ENCODE data around the gene NAP1L4. TPM values are rescaled to one million over a fixed set of nuclear protein-coding genes. Genes with fewer than 3 reads are reported as not detected.

NAP1L4 gene
- total and polyA plus RNA-seq, 4 donors: 56.3 to 191 (median 77.3) TPM

GRCh38 chr11:2944530-2944929 lies 47.6 kb downstream of the NAP1L4 start:
- WGBS, 2 donors: 85 to 91% methylated on average over 24 of the region's 24 CpGs
- no peak for ATAC-seq (ENCODE audit: insufficient read depth, low FRiP score)
- Histone ChIP-seq H3K9ac (ENCODE audit: insufficient read depth in 1 of 2, low read length in 2 of 2) (no peak overlapping the region), H3K9me3 (ENCODE audit: control insufficient read depth in 4 of 4, insufficient read depth in 3 of 4, low read length in 3 of 4) (no peaks in the 10 kb centered on the region), H3K4me3 (no peak overlapping the region), H3K27me3 (ENCODE audit: control insufficient read depth in 3 of 3, insufficient read depth in 3 of 3, low read length in 2 of 3) (no peaks in the 10 kb centered on the region), H3K27ac (ENCODE audit: low read depth in 1 of 2, low read length in 1 of 2) (peak overlapping the region in 1 of 2 donors; percentile 57), H3K36me3 (ENCODE audit: control insufficient read depth in 4 of 4, insufficient read depth in 4 of 4, low read length in 4 of 4) (peaks cover 0 to 24% (median 8%) of the 10 kb centered on the region in 4 donors), H3K4me1 (ENCODE audit: control insufficient read depth in 5 of 5, insufficient read depth in 5 of 5, low read length in 5 of 5) (peaks cover 0 to 20% (median 7%) of the 10 kb centered on the region in 5 donors)
- TF ChIP-seq CTCF (IDR thresholded peaks at IDR 0.05; ENCODE audit: control extremely low read depth, extremely low read depth): no peak
- no peak for DNase-seq

GRCh38 chr11:2943711-2944118 lies 48.4 kb downstream of the NAP1L4 start:
- peaks cover 0 to 21% (median 5%) of the 10 kb centered on the region in 4 donors for H3K36me3 ChIP-seq (ENCODE audit: control insufficient read depth in 4 of 4, insufficient read depth in 4 of 4, low read length in 4 of 4)
- no peak overlapping the region for H3K9ac ChIP-seq (ENCODE audit: insufficient read depth in 1 of 2, low read length in 2 of 2)
- WGBS, 2 donors: 57 to 60% methylated on average over 12 of the region's 12 CpGs
- H3K4me1 ChIP-seq (ENCODE audit: control insufficient read depth in 5 of 5, insufficient read depth in 5 of 5, low read length in 5 of 5): peaks cover 0 to 20% (median 7%) of the 10 kb centered on the region in 5 donors
- no peaks in the 10 kb centered on the region for H3K27me3 ChIP-seq (ENCODE audit: control insufficient read depth in 3 of 3, insufficient read depth in 3 of 3, low read length in 2 of 3)
- peak in 1 of 3 donors; percentile 25 for DNase-seq
- no peak for TF ChIP-seq CTCF (IDR thresholded peaks at IDR 0.05; ENCODE audit: control extremely low read depth, extremely low read depth)
- H3K4me3 ChIP-seq: no peak overlapping the region
- peaks cover 0 to 3% (median 0%) of the 10 kb centered on the region in 4 donors for H3K9me3 ChIP-seq (ENCODE audit: control insufficient read depth in 4 of 4, insufficient read depth in 3 of 4, low read length in 3 of 4)
- peak; percentile 29 for ATAC-seq (ENCODE audit: insufficient read depth, low FRiP score)
- no peak overlapping the region for H3K27ac ChIP-seq (ENCODE audit: low read depth in 1 of 2, low read length in 1 of 2)

- peaks cover 0 to 15% (median 5%) of the 10 kb centered on the region in 4 donors for H3K36me3 ChIP-seq (ENCODE audit: control insufficient read depth in 4 of 4, insufficient read depth in 4 of 4, low read length in 4 of 4)
- TF ChIP-seq CTCF (IDR thresholded peaks at IDR 0.05; ENCODE audit: control extremely low read depth, extremely low read depth): no peak
- WGBS, 2 donors: 83 to 91% methylated on average over 15 of the region's 15 CpGs
- H3K9me3 ChIP-seq (ENCODE audit: control insufficient read depth in 4 of 4, insufficient read depth in 3 of 4, low read length in 3 of 4): peaks cover 0 to 6% (median 0%) of the 10 kb centered on the region in 4 donors
- H3K4me3 ChIP-seq: no peak overlapping the region
- no peak overlapping the region for H3K9ac ChIP-seq (ENCODE audit: insufficient read depth in 1 of 2, low read length in 2 of 2)
- H3K4me1 ChIP-seq (ENCODE audit: control insufficient read depth in 5 of 5, insufficient read depth in 5 of 5, low read length in 5 of 5): peaks cover 0 to 20% (median 7%) of the 10 kb centered on the region in 5 donors
- H3K27me3 ChIP-seq (ENCODE audit: control insufficient read depth in 3 of 3, insufficient read depth in 3 of 3, low read length in 2 of 3): no peaks in the 10 kb centered on the region
- no peak overlapping the region for H3K27ac ChIP-seq (ENCODE audit: low read depth in 1 of 2, low read length in 1 of 2)
- ATAC-seq (ENCODE audit: insufficient read depth, low FRiP score) (no peak), DNase-seq (no peak)
Measured at GRCh38 chr11:2942872-2943710, 49.0 kb downstream of the NAP1L4 start.
